Measurements from ENCODE around the gene SEH1L.
"Not testable (repeated sequence)": the region's sequence is repeated elsewhere in the genome, so short reads cannot be mapped to it uniquely, and the experiment has no call there.

Gene SEH1L

GRCh38 chr18:12944709-12945108 is 3.1 kb upstream of the SEH1L start:
- DNase-seq: peak; percentile 31 to 57 (median 50)

GRCh38 chr18:12946549-12947284 is 1.1 kb upstream of the SEH1L start:
- peak; percentile 53 to 80 (median 68) for DNase-seq

GRCh38 chr18:12948050-12948804 is 416 bp downstream of the SEH1L start:
- peak; percentile 96 to 98 (median 96) for DNase-seq

- DNase-seq: no peak
Observed at GRCh38 chr18:12958478-12958877, 10.7 kb downstream of the SEH1L start.

- DNase-seq: no peak
Observed at GRCh38 chr18:12960395-12960794, 12.6 kb downstream of the SEH1L start.

GRCh38 chr18:12960853-12961397 is 13.1 kb downstream of the SEH1L start:
- DNase-seq: no peak

GRCh38 chr18:12963069-12963468 is 15.3 kb downstream of the SEH1L start:
- DNase-seq: no peak

GRCh38 chr18:12968115-12968514 is 20.3 kb downstream of the SEH1L start:
- no peak for DNase-seq

GRCh38 chr18:12968619-12969018 is 20.8 kb downstream of the SEH1L start:
- no peak for DNase-seq

GRCh38 chr18:12973562-12974213 is 25.9 kb downstream of the SEH1L start:
- no peak for DNase-seq

GRCh38 chr18:12975488-12975887 is 27.7 kb downstream of the SEH1L start:
- DNase-seq: no peak

- DNase-seq: no peak
Observed at GRCh38 chr18:12976305-12976704, 28.5 kb downstream of the SEH1L start.

GRCh38 chr18:12980065-12980464 is 32.3 kb downstream of the SEH1L start:
- DNase-seq: not testable (repeated sequence)

GRCh38 chr18:12989397-12990122 is 41.7 kb downstream of the SEH1L start:
- DNase-seq: no peak

GRCh38 chr18:12990123-12990475 is 42.3 kb downstream of the SEH1L start:
- DNase-seq: peak; percentile 23 to 58 (median 52)

- DNase-seq: peak in 1 of 4 experiments; percentile 49
Observed at GRCh38 chr18:12990641-12990966, 42.8 kb downstream of the SEH1L start.

- peak; percentile 98 to 99 (median 99) for DNase-seq
Observed at GRCh38 chr18:12990967-12991820, 43.4 kb downstream of the SEH1L start, which contains the start of gene CEP192. CEP192 (plus strand) TSS chr18:12991362; CDS start chr18:12999425, 8,063 bp downstream.

- no peak for DNase-seq
Observed at GRCh38 chr18:12991821-12992179, 44.0 kb downstream of the SEH1L start.

GRCh38 chr18:12993439-12993838 is 45.6 kb downstream of the SEH1L start:
- DNase-seq: no peak

- DNase-seq: no peak
Observed at GRCh38 chr18:12995424-12995823, 47.6 kb downstream of the SEH1L start.

- DNase-seq: no peak
Observed at GRCh38 chr18:12995952-12996477, 48.2 kb downstream of the SEH1L start.
